ENCODE results near the gene SCFD2.

Gene SCFD2

GRCh38 chr4:52869656-52870055 is 496.2 kb downstream of the SCFD2 start:
- DNase-seq, result no peak

GRCh38 chr4:52869196-52869595 is 496.7 kb downstream of the SCFD2 start:
- DNase-seq, result no peak

GRCh38 chr4:52868133-52868532 is 497.7 kb downstream of the SCFD2 start:
- DNase-seq, result no peak

- DNase-seq, result no peak
These were observed 498.7 kb downstream of the SCFD2 start for GRCh38 chr4:52867163-52867562.

DNA sequence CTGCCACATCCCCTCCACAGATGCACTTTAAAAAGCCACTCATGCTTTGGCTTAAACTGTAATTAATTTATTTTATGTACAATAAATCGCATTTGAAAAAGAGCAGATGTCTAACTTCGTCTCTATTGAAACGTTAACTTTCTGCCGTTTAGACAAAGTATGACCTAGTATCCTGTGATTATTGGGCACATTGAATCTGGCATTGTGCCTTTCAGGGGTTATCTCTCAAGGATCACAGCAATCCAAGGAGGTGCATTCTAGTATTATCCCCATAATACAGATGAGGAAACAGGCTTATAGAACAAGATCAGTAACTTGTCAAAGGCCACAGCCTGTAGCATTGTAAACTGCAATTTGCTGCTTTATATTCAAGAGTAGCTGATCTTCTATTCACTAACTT is 499.1 kb downstream of the SCFD2 start:
- no peak for DNase-seq

GRCh38 chr4:52865300-52865699 is 500.6 kb downstream of the SCFD2 start:
- DNase-seq, result no peak

DNA sequence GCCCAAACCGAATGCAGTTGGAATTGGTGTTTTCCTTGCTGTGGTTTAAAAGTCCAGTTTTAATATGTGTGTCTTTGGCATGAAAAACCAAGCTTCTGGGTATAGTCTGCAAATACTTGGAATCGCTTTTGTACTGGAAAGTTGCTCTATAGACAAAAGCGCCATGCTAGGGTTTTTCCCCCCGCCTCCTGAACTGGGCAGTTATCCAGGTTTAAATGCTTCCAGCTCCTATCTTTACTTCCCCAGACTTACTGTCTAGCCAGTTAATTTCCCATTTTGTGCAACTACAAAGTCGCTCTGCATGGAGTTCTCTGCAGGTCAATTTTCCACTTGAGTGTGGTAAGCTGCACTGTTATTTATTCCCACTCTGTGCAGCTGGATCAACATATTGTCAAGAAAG is 501.1 kb downstream of the SCFD2 start:
- DNase-seq, result no peak

GRCh38 chr4:52863324-52863723 is 502.5 kb downstream of the SCFD2 start:
- no peak for DNase-seq

DNA sequence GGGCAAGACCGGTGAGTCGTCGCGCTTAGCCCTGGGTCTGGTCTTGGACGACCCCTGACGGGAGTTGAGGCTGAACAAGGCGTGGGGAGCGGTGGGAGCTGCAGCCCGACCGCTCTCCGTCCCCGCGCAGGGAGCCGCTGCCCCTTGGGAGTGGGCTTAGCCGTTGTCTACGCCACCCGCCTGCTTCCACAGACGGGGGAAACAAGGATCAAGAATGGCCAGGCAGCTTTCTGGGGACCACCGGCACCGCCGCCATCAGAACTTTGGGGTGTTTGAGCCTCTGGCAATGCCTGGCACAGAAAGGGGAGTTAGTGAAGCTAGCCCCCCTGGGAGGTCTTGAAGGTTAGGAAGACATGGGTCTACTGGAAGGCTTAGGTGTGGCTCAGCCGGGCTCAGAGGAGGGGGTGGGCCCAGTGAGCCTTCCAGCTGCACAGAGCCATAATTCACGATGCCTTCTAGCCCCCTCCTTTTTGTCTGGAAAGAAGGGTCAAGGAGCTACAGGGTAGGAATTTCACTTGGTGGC is 503.2 kb downstream of the SCFD2 start:
- DNase-seq, result no peak

DNA sequence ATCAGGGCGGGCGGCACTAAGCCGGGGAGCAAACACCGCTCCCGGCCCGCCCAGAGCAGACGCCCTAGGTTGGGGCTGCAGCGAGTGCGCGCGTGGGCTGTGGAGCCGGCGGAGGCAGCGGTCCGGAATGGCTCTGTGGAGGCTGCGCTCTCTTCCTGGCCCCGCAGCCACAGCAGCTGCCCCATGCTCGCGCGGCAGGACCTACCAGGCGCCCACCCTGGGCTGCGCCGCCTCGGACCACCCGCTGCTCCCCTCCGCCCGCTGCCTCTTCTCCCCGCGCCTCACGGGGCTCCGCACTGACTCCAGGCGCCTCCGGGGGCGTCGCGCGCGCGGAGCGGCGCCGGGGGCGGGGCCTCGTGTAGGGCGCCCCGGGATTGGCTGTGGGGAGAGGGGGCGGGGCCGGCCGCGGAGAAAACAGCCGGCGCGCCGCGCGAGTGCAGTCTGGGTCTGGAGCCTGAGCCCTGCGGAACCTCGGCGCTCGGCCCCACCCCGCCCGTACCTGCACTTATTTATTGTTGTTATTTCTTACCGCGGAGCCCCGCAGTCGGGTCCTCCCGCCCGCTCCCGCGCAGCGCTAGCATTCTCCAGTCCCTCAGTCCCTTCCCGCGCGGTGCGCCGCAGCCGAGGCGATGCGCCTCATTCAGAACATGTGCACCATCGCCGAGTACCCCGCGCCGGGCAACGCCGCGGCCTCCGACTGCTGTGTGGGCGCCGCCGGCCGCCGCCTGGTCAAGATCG is 503.8 kb downstream of the SCFD2 start, which contains the start of gene RASL11B:
Gene RASL11B, plus strand, starts transcription at position 439 of the 738 bp plus-strand sequence. Its CDS starts 191 bp downstream, at position 630.
- peak; percentile 73 for DNase-seq

DNA sequence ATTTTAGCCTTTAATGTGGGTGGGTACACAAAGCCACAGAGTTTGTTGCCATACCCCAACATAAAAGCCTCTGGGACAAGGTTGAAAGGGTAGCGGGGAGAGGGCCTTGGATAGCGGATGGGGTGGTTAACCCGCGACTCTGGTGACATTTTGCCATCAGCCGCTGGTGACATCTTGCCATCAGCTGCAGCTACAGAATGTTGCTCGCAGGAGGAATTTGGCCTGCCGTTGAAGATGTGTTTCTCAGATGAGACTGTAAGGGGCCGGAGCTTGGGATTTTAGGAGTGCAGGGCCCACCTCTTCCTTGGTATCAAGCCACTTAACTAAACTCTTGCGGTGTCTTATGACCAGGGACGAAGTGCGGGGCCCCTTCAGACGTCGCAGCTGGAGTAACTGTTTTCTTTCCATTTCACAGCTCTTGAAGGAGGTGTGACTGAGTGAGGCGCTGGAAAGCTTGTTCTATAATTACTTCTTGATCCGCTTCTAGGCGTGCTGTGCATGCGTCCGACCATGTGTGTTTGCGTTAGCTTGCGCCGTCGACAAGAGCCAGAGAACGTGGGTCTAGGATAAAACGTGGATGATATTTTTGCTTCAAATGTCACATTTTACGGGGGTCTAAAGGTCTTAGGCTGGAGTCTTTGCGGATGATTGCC is 504.6 kb downstream of the SCFD2 start:
- no peak for DNase-seq

DNA sequence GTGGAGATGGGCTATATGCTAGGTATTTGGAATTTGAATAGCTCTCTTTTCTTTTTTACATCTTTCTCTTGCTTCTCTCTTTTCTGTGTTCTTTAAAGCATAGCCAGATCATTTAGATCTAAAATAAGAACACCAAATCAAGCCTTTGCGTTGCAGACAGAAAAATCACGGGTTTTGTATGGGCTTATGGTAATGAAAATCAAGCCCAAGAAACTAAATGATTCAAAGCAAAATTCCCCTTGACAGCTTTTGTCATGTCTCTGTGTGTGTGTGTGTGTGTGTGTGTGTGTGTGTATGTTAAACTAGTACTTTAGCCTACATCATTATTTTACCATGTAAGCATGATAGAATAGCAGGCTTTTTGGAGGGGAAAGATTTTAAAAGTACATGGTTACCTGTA is 505.5 kb downstream of the SCFD2 start:
- no peak for DNase-seq

GRCh38 chr4:52856801-52857200 is 509.1 kb downstream of the SCFD2 start:
- DNase-seq, result no peak

- peak; percentile 51 for DNase-seq
These were observed 512.5 kb downstream of the SCFD2 start for GRCh38 chr4:52853351-52853750.

DNA sequence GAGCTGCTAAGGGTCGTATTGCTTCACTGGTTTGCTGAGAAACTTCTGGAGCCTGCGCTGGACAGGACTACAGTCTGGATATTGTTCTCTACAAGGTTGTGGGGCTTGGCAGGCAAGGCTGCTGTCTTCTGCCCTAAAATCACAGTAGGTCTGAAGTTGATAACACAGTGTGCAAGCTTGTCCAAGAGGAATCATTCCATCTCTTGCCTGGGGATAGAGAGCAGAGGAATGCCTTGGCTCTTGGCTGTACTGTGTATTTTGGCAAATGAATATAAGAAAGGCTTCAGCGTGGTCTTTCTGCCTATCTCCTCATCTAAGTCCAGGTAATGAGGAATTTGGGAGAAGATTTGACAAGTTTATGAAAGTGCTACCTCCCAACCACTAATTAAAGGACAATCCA is 513.1 kb downstream of the SCFD2 start:
- DNase-seq, result no peak

GRCh38 chr4:52852041-52852440 is 513.8 kb downstream of the SCFD2 start:
- no peak for DNase-seq

DNA sequence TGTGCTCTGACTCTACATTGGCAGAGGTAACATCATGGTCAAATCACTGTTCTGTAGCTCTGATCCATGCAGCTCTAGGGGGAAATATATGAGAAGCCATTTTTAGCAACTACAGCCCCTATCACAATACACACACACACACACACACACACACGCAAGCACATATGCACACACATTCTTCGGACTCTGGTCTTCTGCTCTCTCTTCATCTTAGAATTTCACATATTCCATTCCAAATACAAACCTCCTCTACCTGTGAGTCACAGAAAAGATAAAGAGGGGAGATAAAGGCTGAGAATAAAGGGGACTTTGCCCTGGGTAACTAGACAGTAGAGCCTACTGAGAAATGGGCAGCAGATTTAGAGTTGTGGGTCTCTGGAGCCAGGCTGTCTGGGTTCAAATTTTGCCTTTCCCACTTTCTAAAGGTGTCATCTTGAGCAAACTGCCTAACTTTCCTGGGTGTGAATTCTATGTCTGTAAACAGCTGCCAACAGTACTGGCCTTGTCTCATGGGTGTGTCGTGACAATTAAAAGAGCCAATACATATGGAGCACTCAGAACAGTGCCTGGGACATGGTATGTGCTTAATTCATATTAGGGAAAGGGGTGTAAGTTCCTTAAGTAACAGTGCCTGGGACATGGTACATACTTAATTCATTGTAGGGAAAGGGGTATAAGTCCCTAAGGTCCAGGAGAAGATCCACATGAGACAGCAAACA is 515.3 kb downstream of the SCFD2 start:
- DNase-seq, result no peak

DNA sequence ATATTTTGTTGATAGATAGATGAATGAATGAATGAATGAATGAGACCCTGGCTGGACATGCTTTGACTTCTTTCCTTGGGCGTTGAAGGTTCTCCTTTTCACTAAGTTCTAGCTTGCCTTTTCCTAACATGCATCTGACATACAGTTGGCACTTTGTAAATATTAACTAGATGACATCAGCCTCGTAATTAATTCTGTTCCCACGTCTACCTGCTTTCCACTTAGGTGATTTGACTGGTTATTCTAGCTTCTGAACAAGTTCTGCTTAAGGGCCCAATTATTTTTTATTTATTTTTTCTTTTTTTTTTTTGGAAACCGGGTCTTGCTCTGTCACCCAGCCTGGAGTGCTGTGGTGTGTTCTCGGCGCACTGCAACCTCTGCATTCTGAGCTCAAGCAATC is 517.6 kb downstream of the SCFD2 start:
- DNase-seq, result no peak

GRCh38 chr4:52846502-52846901 is 519.4 kb downstream of the SCFD2 start:
- no peak for DNase-seq

GRCh38 chr4:52844596-52844995 is 521.3 kb downstream of the SCFD2 start:
- no peak for DNase-seq

DNA sequence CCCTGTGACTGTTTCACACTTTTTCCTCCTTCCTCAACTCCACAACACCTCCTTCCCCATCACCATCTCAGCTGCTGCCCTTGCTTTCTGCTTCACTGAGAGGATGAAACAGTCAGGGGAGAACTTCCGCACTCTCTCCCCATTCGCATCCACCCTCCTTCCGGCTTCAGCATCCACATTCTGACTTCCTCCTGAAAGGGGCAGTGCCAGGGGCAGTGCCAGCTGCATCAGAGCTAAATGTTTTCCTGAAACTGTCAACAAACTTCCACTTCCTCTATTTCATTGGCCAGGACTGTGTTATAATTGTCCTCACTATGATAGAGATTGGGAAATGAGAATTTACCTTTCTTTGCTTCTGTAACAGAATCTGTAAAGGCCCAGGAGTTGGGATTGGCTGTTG is 521.9 kb downstream of the SCFD2 start:
- DNase-seq, result no peak

DNA sequence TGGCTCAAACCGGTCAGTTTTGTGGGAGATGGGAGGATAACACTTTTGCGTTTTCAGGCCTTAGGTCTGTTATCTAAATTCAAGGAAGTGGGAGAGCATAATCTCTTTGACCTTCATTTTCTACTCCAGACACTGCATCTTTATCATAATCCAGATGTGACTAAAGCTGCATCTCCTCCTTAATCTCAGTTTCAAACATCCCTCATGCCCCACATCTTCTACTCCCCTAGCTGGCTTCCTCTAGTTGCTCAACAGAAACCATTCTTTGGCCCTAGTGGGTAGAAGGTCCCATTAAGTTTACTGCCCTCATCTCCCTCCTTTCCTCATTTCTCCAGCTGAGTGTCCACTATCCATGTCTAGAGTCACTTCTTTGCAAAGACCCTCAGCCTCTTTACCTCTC is 522.5 kb downstream of the SCFD2 start:
- no peak for DNase-seq

GRCh38 chr4:52842792-52843191 is 523.1 kb downstream of the SCFD2 start:
- no peak for DNase-seq

Data from EL (cell line).